ENCODE measurements around the gene VAV3. TPM values are rescaled to one million over a fixed set of nuclear protein-coding genes. Genes with fewer than 3 reads are reported as not detected.
"Not testable (repeated sequence)": the region's sequence is repeated elsewhere in the genome, so short reads cannot be mapped to it uniquely, and the experiment has no call there.

The VAV3 gene
- polyA plus RNA-seq, 1 donor, result 18.3 TPM

DNA sequence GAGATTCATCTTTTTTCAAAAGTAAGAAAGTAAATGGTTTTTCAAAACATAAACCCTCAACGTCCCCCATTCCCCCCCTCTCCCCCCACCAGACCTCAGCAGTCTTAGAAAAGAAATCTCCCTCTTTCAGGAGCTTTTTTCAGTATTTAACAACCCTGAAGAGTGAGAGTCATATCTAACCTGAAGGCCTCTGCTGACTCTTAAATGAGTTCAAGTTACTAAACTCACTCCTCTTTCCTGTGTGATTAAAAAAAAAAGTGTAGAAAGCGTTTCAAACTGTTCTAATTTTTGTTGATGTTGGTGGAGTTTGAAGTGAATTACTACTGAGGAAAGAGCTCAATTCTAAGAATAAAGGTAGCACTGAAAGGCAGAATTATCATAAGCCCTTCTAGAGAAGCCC lies 93.7 kb downstream of the VAV3 start:
- no peaks in the 10 kb centered on the region for H3K27me3 ChIP-seq (ENCODE audit: control insufficient read depth, insufficient read depth, low read length)
- H3K9me3 ChIP-seq (ENCODE audit: control insufficient read depth, low read depth, low read length), result no peaks in the 10 kb centered on the region
- 60% methylated on average over 1 of the region's 2 CpGs for WGBS (ENCODE audit: insufficient coverage, low lambda C conversion rate)
- H3K27ac ChIP-seq (ENCODE audit: low read length), result no peak overlapping the region
- H3K4me1 ChIP-seq (ENCODE audit: control insufficient read depth, insufficient read depth, low read length), result no peaks in the 10 kb centered on the region
- no peak for DNase-seq
- no peaks in the 10 kb centered on the region for H3K36me3 ChIP-seq (ENCODE audit: control insufficient read depth, insufficient read depth, low read length)
- H3K4me3 ChIP-seq (ENCODE audit: low read length), result no peak overlapping the region

- DNase-seq, result no peak
- Histone ChIP-seq H3K4me3 (ENCODE audit: low read length) (no peak overlapping the region), H3K27ac (ENCODE audit: low read length) (no peak overlapping the region), H3K9me3 (ENCODE audit: control insufficient read depth, low read depth, low read length) (no peaks in the 10 kb centered on the region), H3K4me1 (ENCODE audit: control insufficient read depth, insufficient read depth, low read length) (no peaks in the 10 kb centered on the region), H3K36me3 (ENCODE audit: control insufficient read depth, insufficient read depth, low read length) (no peaks in the 10 kb centered on the region), H3K27me3 (ENCODE audit: control insufficient read depth, insufficient read depth, low read length) (no peaks in the 10 kb centered on the region)
- WGBS (ENCODE audit: insufficient coverage, low lambda C conversion rate), result no CpG with 5 or more reads among the region's 3 CpGs
These were observed 94.3 kb downstream of the VAV3 start for GRCh38 chr1:107870696-107871095.

DNA sequence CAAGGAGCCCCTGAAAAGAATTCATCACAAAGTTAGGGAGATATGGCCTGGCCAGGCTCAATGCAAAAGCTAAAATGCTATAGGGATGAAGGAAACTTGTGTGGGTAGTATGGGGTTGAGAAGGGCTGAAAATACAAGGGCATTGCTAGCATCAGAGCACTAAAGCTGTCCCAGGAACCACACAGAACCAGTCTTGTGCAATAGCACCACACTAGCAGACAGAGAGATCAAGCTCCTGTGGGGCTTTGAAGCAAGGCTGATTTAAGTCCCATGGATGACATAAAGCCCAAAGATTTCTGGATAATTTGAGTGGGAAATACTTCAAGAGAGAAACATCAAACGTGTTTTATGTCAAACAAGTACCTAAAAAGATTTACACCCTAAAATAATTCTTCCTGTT lies 97.1 kb downstream of the VAV3 start:
- Histone ChIP-seq H3K27me3 (ENCODE audit: control insufficient read depth, insufficient read depth, low read length) (no peaks in the 10 kb centered on the region), H3K27ac (ENCODE audit: low read length) (no peak overlapping the region), H3K4me1 (ENCODE audit: control insufficient read depth, insufficient read depth, low read length) (no peaks in the 10 kb centered on the region), H3K4me3 (ENCODE audit: low read length) (no peak overlapping the region), H3K36me3 (ENCODE audit: control insufficient read depth, insufficient read depth, low read length) (no peaks in the 10 kb centered on the region), H3K9me3 (ENCODE audit: control insufficient read depth, low read depth, low read length) (no peaks in the 10 kb centered on the region)
- no CpG with 5 or more reads among the region's 1 CpG for WGBS (ENCODE audit: insufficient coverage, low lambda C conversion rate)
- DNase-seq, result no peak

GRCh38 chr1:107867422-107867821 lies 97.6 kb downstream of the VAV3 start:
- no peak overlapping the region for H3K27ac ChIP-seq (ENCODE audit: low read length)
- no peaks in the 10 kb centered on the region for H3K9me3 ChIP-seq (ENCODE audit: control insufficient read depth, low read depth, low read length)
- no peaks in the 10 kb centered on the region for H3K4me1 ChIP-seq (ENCODE audit: control insufficient read depth, insufficient read depth, low read length)
- WGBS (ENCODE audit: insufficient coverage, low lambda C conversion rate), result 60% methylated on average over 2 of the region's 2 CpGs
- H3K4me3 ChIP-seq (ENCODE audit: low read length), result no peak overlapping the region
- no peaks in the 10 kb centered on the region for H3K36me3 ChIP-seq (ENCODE audit: control insufficient read depth, insufficient read depth, low read length)
- no peak for DNase-seq
- no peaks in the 10 kb centered on the region for H3K27me3 ChIP-seq (ENCODE audit: control insufficient read depth, insufficient read depth, low read length)

DNA sequence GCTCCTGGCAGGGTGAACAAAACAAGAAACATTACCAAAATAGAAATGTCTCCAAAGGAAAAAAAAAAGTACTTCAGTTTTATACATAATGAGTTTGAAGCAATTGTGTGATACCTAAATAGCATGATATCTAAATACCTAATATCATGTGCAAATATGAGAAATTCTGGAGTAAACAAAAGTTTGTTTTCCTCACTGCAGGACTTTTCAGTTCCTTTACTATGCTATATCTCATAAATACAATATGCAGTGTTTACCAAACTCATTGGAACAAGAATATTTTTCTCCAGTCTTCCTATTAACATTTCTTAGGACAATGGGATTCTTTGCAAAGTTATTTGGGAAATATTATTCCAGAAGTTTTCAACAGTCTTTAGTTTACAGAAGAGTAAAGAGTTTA lies 98.1 kb downstream of the VAV3 start:
- no peak overlapping the region for H3K4me3 ChIP-seq (ENCODE audit: low read length)

DNA sequence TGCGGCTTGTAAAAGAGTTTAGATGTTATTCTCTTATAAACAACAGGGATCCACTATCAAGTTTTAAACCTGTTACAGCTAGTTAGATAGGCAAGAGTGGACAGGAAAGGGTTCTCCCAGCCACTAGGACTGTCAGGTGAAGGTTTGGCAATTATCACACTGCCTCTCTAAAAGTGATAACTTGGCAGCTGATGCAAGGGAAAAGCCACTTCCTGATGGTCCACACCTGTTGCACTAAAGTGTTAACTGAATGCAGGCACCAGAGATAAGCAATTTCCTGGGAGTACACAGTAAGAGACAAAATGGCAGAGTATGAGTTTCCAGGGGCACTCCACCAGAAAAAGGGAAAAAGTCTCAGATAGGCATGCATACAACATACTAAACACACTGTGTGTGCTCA lies 99.4 kb downstream of the VAV3 start:
- no peaks in the 10 kb centered on the region for H3K36me3 ChIP-seq (ENCODE audit: control insufficient read depth, insufficient read depth, low read length)
- H3K9me3 ChIP-seq (ENCODE audit: control insufficient read depth, low read depth, low read length), result no peaks in the 10 kb centered on the region
- H3K27me3 ChIP-seq (ENCODE audit: control insufficient read depth, insufficient read depth, low read length), result no peaks in the 10 kb centered on the region
- no peaks in the 10 kb centered on the region for H3K4me1 ChIP-seq (ENCODE audit: control insufficient read depth, insufficient read depth, low read length)
- H3K4me3 ChIP-seq (ENCODE audit: low read length), result no peak overlapping the region
- H3K27ac ChIP-seq (ENCODE audit: low read length), result no peak overlapping the region
- no peak for DNase-seq
- no CpG with 5 or more reads among the region's 1 CpG for WGBS (ENCODE audit: insufficient coverage, low lambda C conversion rate)

More for the DNA sequence above, 98.1 kb downstream of the VAV3 start:
- Histone ChIP-seq H3K36me3 (ENCODE audit: control insufficient read depth, insufficient read depth, low read length) (no peaks in the 10 kb centered on the region), H3K9me3 (ENCODE audit: control insufficient read depth, low read depth, low read length) (no peaks in the 10 kb centered on the region), H3K4me1 (ENCODE audit: control insufficient read depth, insufficient read depth, low read length) (no peaks in the 10 kb centered on the region), H3K27me3 (ENCODE audit: control insufficient read depth, insufficient read depth, low read length) (no peaks in the 10 kb centered on the region), H3K27ac (ENCODE audit: low read length) (no peak overlapping the region)
- DNase-seq, result no peak

- Histone ChIP-seq H3K36me3 (ENCODE audit: control insufficient read depth, insufficient read depth, low read length) (no peaks in the 10 kb centered on the region), H3K27me3 (ENCODE audit: control insufficient read depth, insufficient read depth, low read length) (no peaks in the 10 kb centered on the region), H3K27ac (ENCODE audit: low read length) (no peak overlapping the region), H3K9me3 (ENCODE audit: control insufficient read depth, low read depth, low read length) (no peaks in the 10 kb centered on the region), H3K4me1 (ENCODE audit: control insufficient read depth, insufficient read depth, low read length) (no peaks in the 10 kb centered on the region), H3K4me3 (ENCODE audit: low read length) (no peak overlapping the region)
- DNase-seq, result no peak
- WGBS (ENCODE audit: insufficient coverage, low lambda C conversion rate), result 100% methylated on average over 1 of the region's 4 CpGs
These were observed 101.6 kb downstream of the VAV3 start for GRCh38 chr1:107863342-107863741.

GRCh38 chr1:107862064-107862463 lies 102.9 kb downstream of the VAV3 start:
- Histone ChIP-seq H3K9me3 (ENCODE audit: control insufficient read depth, low read depth, low read length) (no peaks in the 10 kb centered on the region), H3K36me3 (ENCODE audit: control insufficient read depth, insufficient read depth, low read length) (no peaks in the 10 kb centered on the region), H3K27me3 (ENCODE audit: control insufficient read depth, insufficient read depth, low read length) (no peaks in the 10 kb centered on the region), H3K27ac (ENCODE audit: low read length) (no peak overlapping the region), H3K4me1 (ENCODE audit: control insufficient read depth, insufficient read depth, low read length) (no peaks in the 10 kb centered on the region), H3K4me3 (ENCODE audit: low read length) (no peak overlapping the region)
- no peak for DNase-seq
- no CpG with 5 or more reads among the region's 2 CpGs for WGBS (ENCODE audit: insufficient coverage, low lambda C conversion rate)

- Histone ChIP-seq H3K4me1 (ENCODE audit: control insufficient read depth, insufficient read depth, low read length) (no peaks in the 10 kb centered on the region), H3K9me3 (ENCODE audit: control insufficient read depth, low read depth, low read length) (no peaks in the 10 kb centered on the region), H3K27me3 (ENCODE audit: control insufficient read depth, insufficient read depth, low read length) (no peaks in the 10 kb centered on the region), H3K27ac (ENCODE audit: low read length) (no peak overlapping the region), H3K36me3 (ENCODE audit: control insufficient read depth, insufficient read depth, low read length) (no peaks in the 10 kb centered on the region), H3K4me3 (ENCODE audit: low read length) (no peak overlapping the region)
- no peak for DNase-seq
- WGBS (ENCODE audit: insufficient coverage, low lambda C conversion rate), result no CpG with 5 or more reads among the region's 5 CpGs
These were observed 106.7 kb downstream of the VAV3 start for GRCh38 chr1:107858323-107858722.

GRCh38 chr1:107851418-107851817 lies 113.6 kb downstream of the VAV3 start:
- Histone ChIP-seq H3K4me3 (ENCODE audit: low read length) (no peak overlapping the region), H3K27me3 (ENCODE audit: control insufficient read depth, insufficient read depth, low read length) (no peaks in the 10 kb centered on the region)

GRCh38 chr1:107844541-107845194 lies 120.3 kb downstream of the VAV3 start:
- H3K4me3 ChIP-seq (ENCODE audit: low read length); H3K27me3 ChIP-seq (ENCODE audit: control insufficient read depth, insufficient read depth, low read length); DNase-seq; H3K36me3 ChIP-seq (ENCODE audit: control insufficient read depth, insufficient read depth, low read length); H3K4me1 ChIP-seq (ENCODE audit: control insufficient read depth, insufficient read depth, low read length); H3K27ac ChIP-seq (ENCODE audit: low read length); H3K9me3 ChIP-seq (ENCODE audit: control insufficient read depth, low read depth, low read length): not testable (repeated sequence)
- no CpG with 5 or more reads among the region's 7 CpGs for WGBS (ENCODE audit: insufficient coverage, low lambda C conversion rate)

More at GRCh38 chr1:107851418-107851817, 113.6 kb downstream of the VAV3 start:
- Histone ChIP-seq H3K36me3 (ENCODE audit: control insufficient read depth, insufficient read depth, low read length) (no peaks in the 10 kb centered on the region), H3K27ac (ENCODE audit: low read length) (no peak overlapping the region), H3K9me3 (ENCODE audit: control insufficient read depth, low read depth, low read length) (no peaks in the 10 kb centered on the region), H3K4me1 (ENCODE audit: control insufficient read depth, insufficient read depth, low read length) (no peaks in the 10 kb centered on the region)
- no peak for DNase-seq
